ENCODE measurements around the gene SS18L1.
"Not testable (repeated sequence)": the region's sequence is repeated elsewhere in the genome, so short reads cannot be mapped to it uniquely, and the experiment has no call there.

The SS18L1 gene, protein sequence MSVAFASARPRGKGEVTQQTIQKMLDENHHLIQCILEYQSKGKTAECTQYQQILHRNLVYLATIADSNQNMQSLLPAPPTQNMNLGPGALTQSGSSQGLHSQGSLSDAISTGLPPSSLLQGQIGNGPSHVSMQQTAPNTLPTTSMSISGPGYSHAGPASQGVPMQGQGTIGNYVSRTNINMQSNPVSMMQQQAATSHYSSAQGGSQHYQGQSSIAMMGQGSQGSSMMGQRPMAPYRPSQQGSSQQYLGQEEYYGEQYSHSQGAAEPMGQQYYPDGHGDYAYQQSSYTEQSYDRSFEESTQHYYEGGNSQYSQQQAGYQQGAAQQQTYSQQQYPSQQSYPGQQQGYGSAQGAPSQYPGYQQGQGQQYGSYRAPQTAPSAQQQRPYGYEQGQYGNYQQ

DNA sequence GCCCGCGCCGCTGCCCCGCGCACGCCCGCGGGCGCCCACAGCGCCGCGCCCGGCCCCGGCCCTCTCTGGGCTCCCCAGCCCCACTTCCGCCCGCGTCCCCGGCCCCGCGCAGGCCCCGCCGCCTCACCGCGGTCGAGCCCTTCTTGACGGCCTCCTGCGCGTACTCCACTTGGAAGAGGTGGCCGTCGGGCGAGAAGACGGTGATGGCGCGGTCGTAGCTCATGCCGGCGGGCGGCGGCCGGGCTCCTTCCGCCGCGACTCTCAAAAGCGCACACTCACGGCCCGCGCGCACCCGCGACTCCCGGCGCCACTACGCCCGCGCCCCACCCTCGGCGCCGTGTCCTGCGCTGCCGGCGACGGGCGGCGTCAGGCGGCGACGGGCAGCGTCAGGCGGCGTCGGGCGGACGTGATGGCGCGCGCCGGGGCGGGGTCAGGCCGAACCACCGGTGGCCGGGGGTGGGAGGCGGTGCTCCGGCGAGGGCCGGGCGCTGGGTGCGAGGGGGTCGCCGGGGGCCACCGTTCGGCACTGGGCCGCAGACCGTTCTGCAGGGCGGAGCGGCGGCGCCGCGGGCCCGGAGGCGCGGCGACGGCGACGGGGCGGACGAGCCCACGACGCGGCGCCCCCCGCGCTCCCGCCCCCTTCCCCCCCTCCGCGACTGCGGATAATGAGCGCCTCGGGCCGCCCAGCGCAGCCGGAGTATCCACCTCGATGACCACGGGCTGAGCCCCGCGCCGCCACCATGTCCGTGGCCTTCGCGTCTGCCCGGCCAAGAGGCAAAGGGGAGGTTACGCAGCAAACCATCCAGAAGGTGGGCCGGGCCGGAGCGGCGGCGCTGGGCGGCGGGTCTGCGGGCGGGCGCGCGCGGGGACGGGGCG, at the start of gene SS18L1, which contains the start of gene PSMA7:
TSS of gene SS18L1 (plus strand) at position 689 of the 876 bp plus-strand sequence. CDS start at position 741, 52 bp downstream.
TSS of gene PSMA7 (minus strand) at position 314 of the 876 bp plus-strand sequence. CDS start at position 223, 91 bp downstream.
- DNase-seq (ENCODE audit: low spot score), result peak; percentile 97

DNA sequence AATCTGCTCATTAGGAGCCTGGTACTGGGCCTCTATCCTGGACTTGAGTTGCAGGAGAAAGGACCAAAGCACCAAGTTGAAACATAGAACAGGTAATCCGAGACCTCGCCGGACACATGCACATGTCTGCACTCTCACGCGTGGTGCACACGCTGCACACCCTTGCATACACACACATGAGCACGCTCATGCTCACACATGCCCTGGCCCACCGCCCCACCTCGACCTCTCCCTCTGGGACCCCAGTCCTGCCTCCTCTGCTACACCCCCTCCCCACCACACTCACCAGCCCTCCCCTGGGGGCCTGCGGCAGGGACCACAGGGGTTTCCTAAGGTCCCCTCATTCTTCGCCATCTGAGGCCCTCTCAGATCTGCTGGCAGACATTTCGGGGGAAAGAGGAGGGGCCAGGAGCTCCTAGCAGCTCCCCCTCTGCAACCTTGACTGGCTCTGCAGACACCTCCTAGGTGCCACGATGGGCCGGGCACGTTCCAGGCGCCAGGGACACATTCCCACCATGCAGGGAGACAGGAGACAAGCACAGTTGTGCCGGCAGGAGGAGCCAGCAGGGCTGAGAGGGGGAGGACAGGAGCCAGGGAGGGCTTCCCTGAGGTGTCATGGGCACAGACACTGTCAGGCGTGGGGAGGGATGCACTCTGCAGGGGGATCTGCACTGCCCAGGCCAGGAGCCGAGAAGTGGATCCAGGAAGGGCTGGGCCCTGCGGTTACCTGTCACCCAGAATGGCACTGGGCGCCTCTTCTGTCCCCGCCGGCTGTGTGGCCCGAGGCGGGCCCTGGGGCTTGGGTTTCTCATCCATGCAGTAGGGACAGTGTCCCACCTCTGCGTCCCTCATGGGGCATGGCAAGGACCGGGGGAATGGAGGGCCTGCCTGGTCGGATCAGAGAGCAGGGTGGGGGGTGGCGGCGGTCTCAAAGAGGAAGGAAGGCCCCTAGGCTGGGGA, 46.9 kb upstream of the SS18L1 start:
- DNase-seq (ENCODE audit: low spot score), result no peak

DNA sequence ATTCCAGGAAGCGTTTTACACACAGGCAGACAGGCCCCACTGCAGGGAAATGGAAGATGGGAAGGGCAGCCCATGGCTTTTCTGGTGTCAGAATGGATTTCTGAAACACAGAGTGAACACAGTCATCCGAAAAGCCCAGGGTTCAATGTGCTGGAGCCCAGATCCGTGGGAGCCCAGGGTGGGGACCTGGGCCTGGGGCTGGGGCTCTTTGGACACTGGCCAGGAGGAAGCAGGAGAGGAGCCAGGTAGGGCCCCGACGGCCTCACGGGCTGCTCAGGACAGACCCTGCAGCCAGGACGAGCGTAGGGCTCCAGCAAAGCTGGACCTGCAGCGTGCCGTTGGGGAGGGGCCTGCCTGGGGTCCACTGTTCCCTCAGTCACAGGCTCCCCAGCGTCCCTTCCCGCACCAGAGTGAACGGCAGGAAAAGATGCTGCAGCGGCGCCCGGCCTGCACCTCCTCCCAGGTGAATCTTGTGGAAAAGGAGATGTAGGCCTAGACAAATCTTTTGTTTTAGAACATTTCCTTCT, 45.6 kb upstream of the SS18L1 start:
- DNase-seq (ENCODE audit: low spot score), result no peak

DNA sequence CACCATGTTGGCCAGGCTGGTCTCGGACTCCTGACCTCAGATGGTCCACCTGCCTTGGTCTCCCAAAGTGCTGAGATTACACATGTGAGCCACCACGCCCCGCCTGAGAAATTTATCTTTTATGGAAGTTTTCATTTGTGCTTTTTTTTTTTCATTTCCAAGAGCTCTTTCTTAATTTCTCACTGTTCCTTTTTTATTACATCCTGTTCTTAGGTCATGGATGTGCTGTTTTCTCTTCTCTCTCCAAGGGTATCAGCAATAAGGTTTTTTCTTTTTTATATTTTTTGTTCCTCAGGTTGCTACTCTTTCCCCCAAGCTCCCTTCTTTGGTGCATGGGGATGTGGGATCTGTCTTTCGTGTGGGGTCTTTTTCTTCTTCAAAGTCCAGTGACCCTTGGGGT, 42.5 kb upstream of the SS18L1 start:
- DNase-seq (ENCODE audit: low spot score), result no peak

DNA sequence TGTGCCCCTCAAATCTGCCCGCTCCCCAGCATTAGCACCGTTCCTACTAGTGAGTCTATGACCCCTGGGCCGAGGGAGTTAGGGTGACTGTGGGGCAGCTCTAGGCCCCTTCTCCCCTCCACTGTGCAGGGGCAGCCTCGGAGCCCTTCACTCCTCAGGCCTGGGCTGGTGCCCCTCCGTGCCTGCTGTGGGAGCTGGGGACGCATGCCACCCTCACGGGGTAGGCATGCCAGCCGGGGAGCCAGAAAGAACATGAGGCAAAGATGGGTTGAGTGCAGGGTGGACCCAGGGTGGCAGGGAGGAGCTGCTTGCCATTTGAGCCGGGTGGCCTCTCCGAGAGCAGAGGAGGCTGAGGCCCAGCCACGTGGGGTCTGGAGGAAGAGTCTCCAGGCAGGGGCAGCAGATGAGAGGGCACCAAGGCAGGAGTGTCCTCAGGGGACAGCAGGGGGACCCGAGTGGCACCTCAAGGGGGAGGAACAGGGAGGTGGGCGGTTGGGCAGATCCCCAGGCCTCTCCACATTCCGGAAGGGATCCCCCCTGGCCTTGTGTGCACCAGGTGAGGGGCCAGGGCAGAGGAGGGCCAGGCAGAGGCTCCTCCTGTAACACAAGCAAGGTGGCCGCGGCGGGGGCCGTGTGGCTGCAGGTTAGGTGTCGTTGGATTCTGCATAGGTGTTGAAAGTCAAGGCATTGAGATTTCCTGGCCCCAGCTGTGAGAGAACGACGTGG, 39.9 kb upstream of the SS18L1 start:
- DNase-seq (ENCODE audit: low spot score), result no peak

DNA sequence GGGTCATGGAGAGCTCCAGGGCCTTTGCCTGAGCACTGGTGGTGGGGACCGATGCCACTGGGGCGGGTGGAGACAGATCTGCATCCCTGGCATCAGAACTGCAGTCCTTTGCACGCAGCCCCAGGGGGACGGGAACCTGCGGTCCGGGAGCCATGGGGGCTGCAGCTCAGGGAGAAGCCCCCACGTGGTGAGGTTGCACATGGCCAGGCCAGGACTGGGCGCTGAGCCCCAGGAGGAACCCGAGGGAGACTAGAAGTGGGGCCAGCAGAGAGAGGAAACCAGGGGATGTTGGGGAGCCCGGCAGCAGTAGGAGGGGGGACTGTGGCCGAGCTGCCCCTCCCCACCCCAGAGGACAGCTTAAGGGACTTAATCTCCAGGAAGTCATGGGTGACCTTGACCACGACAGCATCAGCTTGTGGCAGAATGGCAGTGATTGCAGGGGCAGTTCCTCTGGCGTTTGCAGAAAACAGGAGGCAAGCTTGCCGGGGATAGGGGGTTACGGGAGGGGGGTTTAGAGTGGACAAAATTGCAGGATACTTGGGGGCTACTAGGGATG, 39.3 kb upstream of the SS18L1 start:
- DNase-seq (ENCODE audit: low spot score), result no peak

DNA sequence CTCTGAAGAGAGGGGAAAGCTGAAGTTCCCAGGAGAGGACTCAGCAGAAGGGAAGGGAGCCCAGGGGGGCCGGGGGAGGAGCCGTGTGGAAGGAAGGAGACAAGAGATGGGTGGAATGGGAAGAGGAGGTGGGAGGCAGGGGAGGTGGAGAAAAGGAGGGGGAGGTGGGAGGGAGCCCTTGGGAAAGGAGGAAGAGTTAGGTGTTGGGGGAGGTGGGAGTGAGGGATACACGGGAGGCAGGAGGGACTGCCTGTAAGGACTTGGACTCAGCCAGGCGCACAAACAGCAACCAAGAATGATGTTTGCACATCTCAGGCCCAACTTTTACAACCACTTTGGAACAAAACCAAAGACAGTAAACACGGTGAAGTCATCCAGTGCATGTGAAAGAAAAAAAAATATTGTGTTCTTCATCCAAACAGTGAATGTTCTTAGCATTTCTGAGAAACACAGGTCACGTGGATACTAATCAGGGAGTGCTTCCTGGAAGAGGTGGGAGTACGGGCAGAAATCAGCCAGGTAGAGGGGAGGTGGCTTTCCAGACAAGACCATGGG, 38.7 kb upstream of the SS18L1 start:
- no peak for DNase-seq (ENCODE audit: low spot score)

DNA sequence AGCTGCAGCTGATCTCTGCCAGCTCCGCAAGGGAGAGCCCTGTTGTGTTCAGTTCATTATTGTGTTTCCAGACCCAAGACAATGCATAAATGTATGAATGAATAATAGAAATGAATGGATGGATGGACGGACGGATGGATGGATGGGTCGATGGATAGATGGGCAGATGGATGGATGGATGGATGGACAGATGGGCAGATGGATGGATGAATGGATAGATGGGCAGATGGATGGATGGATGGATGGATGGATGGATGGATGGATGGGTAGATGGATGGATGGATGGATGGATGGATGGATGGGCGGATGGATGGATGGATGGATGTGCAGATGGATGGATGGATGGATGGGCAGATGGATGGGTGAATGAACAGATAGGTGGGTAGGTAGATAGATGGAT, 38.0 kb upstream of the SS18L1 start:
- DNase-seq (ENCODE audit: low spot score), result no peak

DNA sequence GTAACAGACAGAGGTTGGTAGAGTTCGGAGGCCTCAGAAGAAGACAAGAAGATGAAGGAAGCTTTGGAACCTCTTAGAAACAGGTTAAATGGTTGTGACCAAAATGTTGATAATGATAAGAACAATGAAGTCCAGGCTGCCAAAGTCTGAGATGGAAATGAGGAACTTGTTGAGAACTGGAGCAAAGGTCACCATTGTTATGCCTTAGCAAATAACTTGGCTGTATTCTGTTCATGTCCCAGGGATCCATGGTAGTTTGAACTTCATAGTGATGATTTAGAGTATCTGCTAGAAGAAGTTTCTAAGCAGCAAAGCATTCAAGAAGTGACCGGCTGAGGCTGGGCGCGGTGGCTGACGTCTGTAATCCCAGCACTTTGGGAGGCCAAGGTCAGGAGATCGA, 32.4 kb upstream of the SS18L1 start:
- no peak for DNase-seq (ENCODE audit: low spot score)

DNA sequence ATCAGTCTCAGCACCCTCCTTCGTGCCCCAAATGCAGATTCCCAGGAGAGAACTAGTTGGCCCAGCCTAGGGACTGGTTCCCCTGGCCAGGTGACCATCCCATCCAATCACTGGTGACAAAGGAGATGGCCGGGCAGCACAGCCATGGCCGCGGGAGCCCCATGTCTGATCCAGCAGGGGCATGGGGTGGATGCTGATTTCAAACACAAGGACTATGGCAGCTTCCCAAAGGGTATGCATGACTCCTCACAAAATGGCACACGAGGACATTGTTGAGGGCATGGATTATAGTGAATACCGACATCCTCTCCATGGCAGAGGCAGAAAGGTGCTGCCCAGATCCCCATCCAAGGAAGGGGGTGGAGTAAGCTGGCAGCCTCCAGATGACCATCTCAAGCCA, 31.2 kb upstream of the SS18L1 start:
- DNase-seq (ENCODE audit: low spot score), result no peak

DNA sequence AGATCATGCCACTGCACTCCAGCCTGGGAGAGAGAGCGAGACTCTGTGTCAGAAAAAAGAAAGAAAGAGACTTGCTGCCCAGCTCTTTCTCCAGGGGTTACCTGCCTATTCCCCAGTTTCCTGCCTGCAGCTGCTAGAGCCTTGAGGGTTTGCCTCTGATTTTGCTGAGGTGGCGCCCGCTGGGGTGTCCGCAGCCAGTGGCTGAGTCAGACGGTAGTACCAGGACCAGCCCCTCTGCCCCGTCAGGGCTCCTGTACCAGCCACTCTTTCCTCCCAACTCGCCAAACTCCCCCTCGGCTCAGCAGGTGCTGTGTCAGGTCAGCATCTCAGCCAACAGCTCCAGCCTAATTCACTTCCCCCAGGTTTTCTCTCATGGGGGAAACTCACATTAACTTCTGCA, 28.7 kb upstream of the SS18L1 start:
- no peak for DNase-seq (ENCODE audit: low spot score)

DNA sequence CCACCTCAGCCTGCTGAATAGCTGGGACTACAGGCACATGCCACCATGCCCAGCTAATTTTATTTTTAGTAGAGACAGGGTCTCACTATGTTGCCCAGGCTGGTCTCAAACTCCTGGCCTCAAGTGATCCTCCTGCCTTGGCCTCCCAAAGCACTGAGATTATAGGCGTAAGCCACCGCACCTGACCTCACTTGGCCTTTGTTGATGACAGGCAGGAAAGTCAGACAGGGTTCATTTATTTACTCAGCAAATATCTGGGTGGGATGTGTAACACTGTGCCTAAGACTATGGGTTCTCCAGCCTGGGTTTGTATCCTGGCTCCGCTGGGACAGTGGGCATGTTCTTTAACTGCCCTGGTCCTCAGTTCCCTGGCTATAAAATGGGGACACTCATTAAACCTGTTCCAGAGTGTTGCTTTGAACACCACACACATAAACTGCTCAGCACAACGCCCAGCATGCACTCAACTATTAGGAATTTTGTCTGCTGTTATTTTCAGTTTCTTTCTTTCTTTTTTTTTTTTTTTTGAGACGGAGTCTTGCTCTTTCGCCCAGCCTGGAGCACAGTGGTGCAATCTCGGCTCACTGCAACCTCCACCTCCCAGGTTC, 27.7 kb upstream of the SS18L1 start:
- not testable (repeated sequence) for DNase-seq (ENCODE audit: low spot score)

DNA sequence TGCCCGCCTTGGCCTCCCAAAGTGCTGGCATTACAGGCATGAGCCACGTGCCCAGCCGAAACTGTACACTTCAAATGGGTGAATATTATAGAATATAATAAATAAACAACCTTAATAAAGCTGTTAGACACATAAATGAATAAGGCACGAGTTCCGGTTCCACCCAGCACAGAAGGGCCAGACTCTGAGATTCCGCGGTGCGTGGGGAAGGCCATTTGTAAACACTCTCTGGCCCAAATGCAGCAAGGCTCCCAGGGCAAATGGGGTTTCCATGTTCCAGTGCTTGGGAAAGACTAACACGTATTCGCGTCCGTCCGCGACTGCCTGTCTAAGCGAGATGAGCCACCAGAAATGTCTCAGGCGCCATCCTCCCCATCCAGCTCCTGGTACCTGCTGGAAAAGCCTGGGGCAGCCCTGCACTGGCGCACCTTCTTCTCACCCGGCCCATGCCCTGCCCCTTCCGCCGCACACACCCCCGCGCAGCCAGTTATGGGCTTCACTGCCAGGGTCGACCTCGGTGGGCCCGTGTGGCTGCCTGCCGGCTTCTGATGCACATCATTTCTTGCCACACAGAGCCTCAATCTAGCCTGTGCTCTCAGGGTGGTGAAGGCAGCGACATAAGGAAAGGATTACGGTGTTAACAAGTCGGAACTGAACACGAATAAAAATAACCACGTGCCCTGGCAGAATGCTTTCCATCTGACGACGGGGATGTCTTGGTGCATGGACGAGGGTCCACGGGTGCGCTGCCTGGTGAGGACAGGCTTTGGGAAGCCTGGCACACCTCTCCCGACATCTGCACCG, 26.8 kb upstream of the SS18L1 start:
- no peak for DNase-seq (ENCODE audit: low spot score)

DNA sequence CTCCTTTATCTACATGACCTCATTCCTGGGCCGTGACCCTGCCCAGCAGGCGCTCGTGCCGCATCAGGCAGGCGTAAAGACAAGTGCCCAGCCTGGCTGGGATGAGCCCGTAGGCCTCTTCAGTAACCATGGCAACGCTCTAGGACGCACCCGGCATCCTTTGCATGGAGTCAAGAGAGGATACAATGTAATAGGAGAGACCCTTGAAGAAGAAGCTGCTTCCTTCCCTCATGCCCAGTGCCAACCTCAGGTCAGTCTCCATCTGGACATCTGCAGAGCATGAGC, 26.3 kb upstream of the SS18L1 start:
- no peak for DNase-seq (ENCODE audit: low spot score)

DNA sequence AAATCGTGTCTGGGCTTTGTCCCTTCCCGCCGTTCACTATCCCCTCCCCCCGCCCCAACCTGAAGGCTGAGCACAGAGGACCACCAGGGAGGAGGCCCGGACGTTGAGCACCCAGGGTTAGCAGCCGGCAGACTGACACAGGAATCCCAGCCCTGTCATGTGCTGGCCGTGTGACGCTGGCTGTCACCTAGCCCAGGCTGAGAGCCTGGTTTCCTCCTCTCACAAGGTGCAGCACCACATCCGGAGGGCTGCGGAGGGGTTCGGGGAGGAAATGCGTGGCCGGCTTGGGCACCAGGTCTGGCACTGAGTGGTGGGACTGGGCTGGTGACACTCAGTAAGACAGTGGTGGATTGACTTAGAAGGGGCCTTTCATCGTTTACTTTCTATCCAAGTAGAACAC, 25.9 kb upstream of the SS18L1 start:
- DNase-seq (ENCODE audit: low spot score), result no peak

DNA sequence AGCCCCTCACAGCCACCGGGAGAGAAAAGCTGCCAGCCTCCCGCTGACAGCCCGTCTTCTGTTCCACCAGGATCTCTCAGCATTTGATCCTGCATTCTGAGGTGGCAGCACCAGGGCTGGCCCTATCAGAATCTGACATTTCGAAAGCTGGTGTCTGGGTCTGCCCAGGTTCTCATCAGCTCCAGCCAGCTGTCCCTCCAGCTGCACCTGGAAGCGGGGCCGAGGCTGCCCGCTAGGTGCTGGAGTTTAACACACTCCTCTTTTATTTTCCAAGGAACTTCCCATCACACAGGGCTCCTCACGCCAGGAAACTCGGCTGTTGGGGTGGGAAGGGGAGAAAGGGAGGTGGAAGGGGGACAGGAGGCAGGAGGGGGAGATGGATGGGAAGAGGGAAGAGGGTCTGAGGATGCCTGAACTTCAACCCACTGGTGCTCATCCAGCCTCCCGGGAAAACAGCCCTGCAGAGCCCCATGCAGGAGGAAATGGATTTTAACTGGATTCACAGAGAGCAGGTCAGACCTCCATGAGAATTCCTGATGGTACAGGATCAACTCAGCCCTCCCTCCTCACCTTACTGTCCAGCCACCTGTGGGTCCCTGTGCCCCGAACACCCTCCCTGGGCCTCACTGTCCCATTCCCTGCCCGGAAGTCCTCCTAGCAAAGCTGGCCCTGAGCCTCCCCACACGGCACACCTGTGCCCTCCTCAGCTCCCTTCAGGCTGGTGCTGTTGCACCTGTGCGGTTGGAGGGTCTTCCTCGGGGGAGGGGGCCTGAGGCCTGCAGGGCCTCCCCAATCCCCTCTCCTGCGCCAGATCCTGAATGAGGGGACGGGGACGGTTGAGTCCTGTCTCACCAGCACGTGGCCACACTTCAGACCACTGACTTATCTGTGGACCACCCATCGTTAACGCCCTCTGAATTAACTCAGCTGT, 25.2 kb upstream of the SS18L1 start:
- DNase-seq (ENCODE audit: low spot score), result no peak

DNA sequence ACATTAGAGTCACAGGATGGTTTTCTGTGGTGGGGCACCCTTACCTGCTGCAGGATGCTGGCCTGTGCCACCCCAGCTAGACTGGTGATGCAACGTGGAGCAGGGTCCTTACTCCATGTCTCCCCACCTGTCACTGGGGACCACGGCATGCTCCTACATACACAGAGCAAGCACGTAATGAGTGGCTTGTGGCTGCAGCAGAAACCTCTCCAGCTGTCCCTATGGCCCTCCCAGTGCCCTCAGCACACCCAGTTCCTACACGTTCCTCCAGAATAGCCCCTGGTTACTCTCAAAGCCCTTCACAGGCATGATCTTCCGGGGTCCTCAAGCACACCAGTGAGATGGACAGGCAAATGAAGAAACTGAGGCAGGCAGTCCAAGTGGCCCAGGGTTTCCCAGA, 24.5 kb upstream of the SS18L1 start:
- DNase-seq (ENCODE audit: low spot score), result no peak

Data from HuH-7.5 (cell line).